NCI-H2196 treated with DMSO at 0.1 percent for 48 hours (cell line): ENCODE measurements around the gene UQCR10.
A peak's percentile ranks its signal among the peaks of the same experiment; 100 is the strongest.

Experiments
- DNase-seq: peaks from one replicate; lab custom pipeline; 2025; ENCODE audit not compliant: unreplicated experiment; lab: John Stamatoyannopoulos, UW

Gene UQCR10

DNA sequence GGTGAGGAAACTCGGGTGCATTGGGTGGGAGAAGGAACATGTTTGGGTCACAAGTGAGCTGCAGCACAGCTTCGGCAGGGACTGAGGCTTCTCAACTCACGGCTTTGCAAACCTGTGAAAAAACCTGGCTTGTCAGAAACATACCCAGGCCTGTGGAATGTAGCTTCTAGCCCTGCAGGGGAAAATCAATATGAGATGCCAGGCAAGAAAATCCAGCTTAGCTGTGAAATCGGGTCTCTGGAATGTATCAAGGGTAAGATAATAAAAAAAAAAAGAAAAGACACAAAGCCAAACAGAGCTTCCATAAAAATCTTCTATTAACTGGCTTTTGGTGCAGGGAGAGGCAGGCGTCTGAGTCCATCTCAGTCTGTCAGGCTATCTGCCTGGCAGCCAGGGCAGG lies 28.5 kb downstream of the UQCR10 start:
- no peak for DNase-seq

- no peak for DNase-seq
Measured at GRCh38 chr22:29797351-29797750, 30.2 kb downstream of the UQCR10 start.

DNA sequence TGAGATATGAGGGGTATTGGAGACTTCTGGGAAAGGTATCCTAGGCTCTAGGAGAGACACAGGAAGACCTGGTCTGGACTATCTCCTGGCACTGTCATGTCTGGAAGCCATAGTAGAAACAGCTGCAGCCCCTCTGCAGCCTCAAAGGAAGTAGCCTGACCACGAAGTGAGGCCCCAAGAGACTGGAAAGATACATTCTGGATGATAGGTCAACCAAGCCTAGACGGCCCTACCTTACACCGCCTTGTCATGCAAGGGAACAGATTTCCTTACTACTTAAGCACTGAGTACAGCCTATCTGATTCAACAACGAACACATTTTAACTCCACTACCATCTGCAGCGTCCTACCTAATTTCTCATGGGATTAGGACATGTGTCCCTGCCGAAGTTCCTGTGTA lies 31.1 kb downstream of the UQCR10 start:
- no peak for DNase-seq

GRCh38 chr22:29798801-29799200 lies 31.6 kb downstream of the UQCR10 start:
- DNase-seq = no peak

GRCh38 chr22:29799217-29799680 lies 32.1 kb downstream of the UQCR10 start:
- peak; percentile 17 for DNase-seq

- DNase-seq = no peak
Measured at GRCh38 chr22:29801153-29801552, 34.0 kb downstream of the UQCR10 start.

DNA sequence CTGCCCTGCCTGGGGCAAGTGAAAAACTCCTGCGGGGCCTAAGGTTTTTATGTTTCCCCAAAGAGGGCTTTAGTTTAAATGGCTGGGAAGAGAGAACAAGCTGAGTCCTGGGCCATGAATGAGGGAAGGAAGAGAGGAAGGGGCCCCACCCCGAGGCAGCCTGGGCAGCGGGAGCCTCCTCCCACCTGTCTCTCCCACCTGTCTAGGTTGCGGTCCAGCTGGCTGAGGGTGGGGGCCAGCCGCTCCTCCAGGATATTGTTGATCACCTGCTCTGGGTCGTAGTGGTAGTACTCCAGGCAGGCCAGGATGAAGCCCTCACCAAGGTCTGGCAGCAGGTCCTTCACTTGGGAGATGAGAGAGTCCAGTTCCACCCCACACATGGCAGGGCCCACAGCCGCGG lies 34.6 kb downstream of the UQCR10 start:
- DNase-seq = no peak

GRCh38 chr22:29803190-29803589 lies 36.0 kb downstream of the UQCR10 start:
- DNase-seq = no peak

- no peak for DNase-seq
Measured at GRCh38 chr22:29804985-29805384, 37.8 kb downstream of the UQCR10 start.

DNA sequence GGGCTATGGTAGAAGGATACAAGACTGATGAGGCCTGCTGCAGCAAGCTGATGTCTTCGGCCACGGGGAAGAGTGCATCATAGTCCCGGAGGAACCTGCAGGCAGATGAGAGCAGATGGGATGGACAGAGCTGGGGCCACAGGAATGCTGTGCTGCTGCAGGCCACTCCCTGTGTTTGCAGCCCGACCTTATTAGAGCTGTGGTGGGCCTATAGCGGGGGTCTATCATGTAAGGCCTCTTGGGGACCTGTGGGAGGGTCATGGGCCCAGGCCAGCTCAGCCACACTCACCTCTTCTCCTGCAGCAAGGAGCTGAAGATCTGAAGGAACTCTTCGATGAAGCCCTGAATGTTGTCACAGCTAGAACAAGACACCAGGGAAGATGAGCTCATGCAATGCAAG lies 39.0 kb downstream of the UQCR10 start:
- DNase-seq = no peak

DNA sequence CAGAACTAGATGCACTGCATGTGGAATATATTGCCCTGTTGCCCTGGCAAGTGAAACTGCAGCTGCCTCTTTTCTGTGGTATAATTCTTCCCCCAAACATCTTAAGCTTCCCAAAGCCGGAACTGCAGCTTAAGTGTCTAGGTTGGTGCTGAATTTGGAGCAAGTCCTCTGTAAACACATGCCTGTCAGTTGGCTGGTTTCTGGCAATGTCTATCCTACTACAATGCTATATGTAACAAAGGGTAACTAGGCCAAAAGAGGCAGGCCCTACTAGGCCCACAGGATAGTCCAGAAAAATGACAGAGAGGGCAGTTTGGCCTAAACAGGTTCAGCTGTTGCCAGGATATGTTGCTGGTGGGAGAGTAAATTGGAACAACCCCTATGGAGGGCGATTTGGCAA lies 43.0 kb downstream of the UQCR10 start:
- DNase-seq = no peak

DNA sequence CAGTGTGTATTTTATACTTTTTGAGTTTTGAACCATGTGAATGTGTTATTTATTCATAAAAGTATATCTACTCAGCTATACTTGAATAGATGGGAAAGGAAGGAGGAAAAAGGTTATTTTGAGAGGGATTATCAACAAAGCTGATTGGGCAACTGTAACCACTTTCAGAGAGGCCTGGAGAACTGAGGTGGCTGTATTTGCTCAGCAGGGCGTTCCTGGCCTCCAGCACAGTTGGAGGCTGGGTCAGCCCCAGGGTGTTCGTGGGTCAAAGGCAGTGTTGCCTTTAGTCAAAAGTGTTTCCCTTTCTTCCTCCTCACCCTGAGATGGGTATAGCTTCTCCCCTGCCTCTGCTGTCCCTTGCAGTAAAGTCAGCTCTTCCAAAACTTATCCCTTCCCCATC lies 44.2 kb downstream of the UQCR10 start:
- DNase-seq = no peak

DNA sequence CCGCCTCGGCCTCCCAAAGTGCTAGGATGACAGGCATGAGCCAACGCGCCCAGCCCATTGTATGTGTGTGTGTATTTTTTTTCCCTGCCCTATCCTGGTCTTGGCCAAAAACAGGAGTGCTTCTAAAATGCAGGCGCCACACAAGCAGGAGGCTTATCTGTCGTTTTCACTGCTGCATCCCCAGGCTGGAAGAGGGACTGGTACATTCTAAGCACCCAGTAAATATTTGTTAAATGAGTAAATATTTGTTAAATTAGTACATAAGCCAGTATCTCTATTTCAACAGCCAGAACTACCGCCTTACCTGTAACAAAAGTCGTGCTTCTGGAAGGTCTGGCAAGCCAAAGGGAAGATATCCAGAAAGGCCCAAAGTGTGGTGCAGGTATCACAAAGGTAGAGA lies 46.0 kb downstream of the UQCR10 start:
- DNase-seq = no peak

DNA sequence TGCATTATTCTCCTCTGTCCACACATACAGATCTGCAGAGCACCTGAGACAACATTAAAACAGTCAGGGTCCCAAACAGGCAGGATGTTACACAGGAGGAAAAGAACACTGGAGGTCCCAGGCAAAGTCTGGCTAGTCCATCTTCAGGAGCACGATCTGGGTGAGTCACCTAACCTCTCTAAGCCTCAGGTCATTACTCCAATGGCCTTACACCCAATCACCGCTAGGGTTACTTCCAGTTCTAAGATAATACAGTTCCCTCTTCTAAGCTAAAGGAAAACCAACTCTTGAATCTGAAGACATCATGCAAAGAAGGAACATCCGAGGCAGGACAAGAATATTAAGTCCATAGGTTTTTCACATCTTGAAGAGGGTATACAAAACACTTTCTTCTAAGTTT lies 46.4 kb downstream of the UQCR10 start:
- no peak for DNase-seq

GRCh38 chr22:29814003-29814402 lies 46.8 kb downstream of the UQCR10 start:
- DNase-seq = no peak

GRCh38 chr22:29815580-29815979 lies 48.4 kb downstream of the UQCR10 start:
- no peak for DNase-seq

- DNase-seq = no peak
Measured at GRCh38 chr22:29816128-29816527, 49.0 kb downstream of the UQCR10 start.

DNA sequence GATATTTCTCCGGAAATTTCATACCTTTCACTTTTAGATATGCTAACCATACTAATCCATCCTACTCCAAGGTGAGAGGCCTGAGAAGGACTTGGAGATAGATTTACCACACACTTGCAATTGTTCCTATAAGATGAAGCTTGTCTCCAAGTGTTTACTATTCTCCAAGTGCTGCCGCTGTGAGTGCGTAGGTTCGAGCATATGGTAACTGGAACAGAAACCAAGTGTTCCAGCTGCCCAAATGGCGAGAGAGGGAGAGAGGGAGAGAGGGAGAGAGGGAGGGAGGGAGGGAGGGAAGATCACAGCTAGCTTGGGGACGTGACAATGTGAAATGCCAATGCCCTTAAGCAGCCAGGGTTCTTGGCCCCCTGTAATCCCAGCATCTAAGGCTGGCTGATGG lies 49.4 kb downstream of the UQCR10 start:
- no peak for DNase-seq

- DNase-seq = no peak
Measured at GRCh38 chr22:29816980-29817379, 49.8 kb downstream of the UQCR10 start.

DNA sequence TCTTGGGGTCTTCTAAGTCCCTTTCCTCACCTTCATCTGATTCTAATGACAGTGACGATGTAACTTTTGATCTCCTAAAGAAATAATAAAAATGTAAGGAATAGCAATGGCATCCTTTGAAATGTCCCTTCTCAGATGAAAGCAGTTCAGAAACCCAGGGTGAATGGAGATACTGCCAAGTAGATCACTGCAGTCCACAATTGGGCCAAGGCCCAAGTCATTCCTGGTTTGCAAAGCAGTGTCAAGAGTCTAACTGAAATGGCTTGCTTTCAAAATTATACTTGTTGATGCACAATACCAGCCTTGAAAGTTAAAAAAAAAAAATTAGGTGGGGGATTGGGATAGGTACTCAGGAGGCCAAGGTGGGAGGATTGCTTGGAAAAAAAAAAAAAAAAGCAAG lies 50.6 kb downstream of the UQCR10 start:
- no peak for DNase-seq

GRCh38 chr22:29819501-29819900 lies 52.3 kb downstream of the UQCR10 start:
- DNase-seq = no peak
